Lower lobe of right lung (tissue), 2 donors: ENCODE measurements around the gene FRG2. TPM values are rescaled to one million over a fixed set of nuclear protein-coding genes. Genes with fewer than 3 reads are reported as not detected.
"Not testable (repeated sequence)": the region's sequence is repeated elsewhere in the genome, so short reads cannot be mapped to it uniquely, and the experiment has no call there.

ENCODE experiments used
- ATAC-seq, 2 donors: fragments of 200-7000 bp; cut with Tn5 transposase; one replicate each; pipeline ENCODE4 v1.9.1; 2020 to 2022; ENCODE audit warnings: mild to moderate bottlenecking in 2 of 2, moderate library complexity in 2 of 2
- DNase-seq: peaks from one replicate; pipeline ENCODE4 v3.0.0-alpha.2; 2020
- H3K27ac ChIP-seq: fragments of 200-600 bp; one replicate; pipeline ENCODE4 v1.8.0; 2022
- H3K27me3 ChIP-seq: fragments of 200-600 bp; one replicate; pipeline ENCODE4 v1.8.0; 2022; ENCODE audit warnings: low read depth
- H3K36me3 ChIP-seq: fragments of 200-600 bp; one replicate; pipeline ENCODE4 v1.8.0; 2022; ENCODE audit warnings: mild to moderate bottlenecking
- H3K4me1 ChIP-seq: fragments of 200-600 bp; one replicate; pipeline ENCODE4 v1.8.0; 2022
- H3K4me3 ChIP-seq: fragments of 200-600 bp; one replicate; pipeline ENCODE4 v1.8.0; 2022; ENCODE audit warnings: mild to moderate bottlenecking
- H3K9me3 ChIP-seq: fragments of 200-600 bp; one replicate; pipeline ENCODE4 v1.8.0; 2022
- intact Hi-C: fragments of 100-400 bp; cut with DNase I; formaldehyde crosslinking; loops from one replicate; pipeline ENCODE4 v1.11.0; 2022
- total RNA-seq: library from RNA; stranded (reverse); fragmentation: NEBNext Ultra II Directional; extraction: Animal tissue kit (Norgen Biotek cat#: 25700); gene quantifications from one replicate; pipeline ENCODE4 v1.2.1, GENCODE V29; 2021
- TF ChIP-seq, protein P1 (sequence below): fragments of 200-600 bp; IDR thresholded peaks from one replicate; pipeline ENCODE4 v1.8.0; 2022; ENCODE audit warnings: antibody characterized with exemption, mild to moderate bottlenecking
- donor health status: DM: no; HTN: yes; CAD: no; lungs with severe emphysema.

The FRG2 gene
- total RNA-seq, 1 donor from 2014 or later: not detected

DNA sequence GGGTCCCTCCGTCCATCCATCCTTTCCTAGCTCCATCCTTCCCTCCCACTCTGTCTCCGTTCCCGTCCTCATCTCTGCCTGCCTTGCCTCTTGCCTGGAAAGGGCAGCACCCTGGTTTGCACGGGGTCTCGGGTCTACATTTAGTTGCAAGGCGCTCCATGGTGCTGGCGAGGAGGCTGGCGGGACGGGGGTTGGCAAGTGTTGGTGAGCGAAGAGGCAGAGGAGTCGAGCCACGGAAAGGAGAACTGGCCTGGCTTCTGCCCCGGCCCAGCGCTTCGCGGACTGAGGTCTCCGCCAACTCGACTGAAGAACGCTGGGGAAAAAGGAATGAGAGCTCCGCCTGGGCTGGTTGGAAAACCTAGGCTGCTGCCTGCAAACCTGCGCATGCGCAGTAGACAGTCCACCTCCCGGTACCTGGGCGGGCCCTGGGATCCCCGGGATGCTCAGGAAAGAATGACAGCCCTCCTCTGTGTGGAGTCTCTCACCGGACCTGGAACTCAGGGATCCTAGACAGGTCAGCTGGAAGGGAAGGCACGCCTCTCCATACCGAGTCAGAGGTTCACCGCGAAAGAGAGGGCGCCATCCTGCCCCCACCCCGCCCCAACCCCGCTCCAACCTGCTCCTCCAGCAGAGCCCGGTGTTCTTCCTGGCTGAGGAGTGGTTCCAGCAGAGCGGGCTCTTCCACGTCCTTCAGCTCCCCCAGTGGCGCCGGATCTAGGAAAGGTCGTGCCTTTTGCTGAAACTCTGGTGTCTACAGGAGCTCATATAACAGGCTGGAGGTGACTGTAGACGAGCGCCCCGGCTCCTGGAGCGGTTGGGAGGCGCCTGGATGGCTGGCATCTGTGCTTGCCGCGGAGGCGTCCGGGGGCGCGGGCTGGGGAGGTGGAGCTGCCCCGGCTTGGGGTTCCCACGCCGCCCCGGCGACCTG, 6.0 kb downstream of the FRG2 start:
- peak overlapping the region; percentile 17 for H3K4me3 ChIP-seq

GRCh38 chr4:190019859-190020463, 7.1 kb downstream of the FRG2 start:
- H3K4me3 ChIP-seq, H3K36me3 ChIP-seq, intact Hi-C loops, H3K4me1 ChIP-seq, H3K9me3 ChIP-seq, H3K27ac ChIP-seq, DNase-seq, ATAC-seq: not testable (repeated sequence)
- peaks cover 63% of the 10 kb centered on the region for H3K27me3 ChIP-seq

More for the DNA sequence above, 6.0 kb downstream of the FRG2 start:
- ATAC-seq (peak; percentile 42 to 63), DNase-seq (peak; percentile 52)
- intact Hi-C loops: no loop called here
- H3K9me3 ChIP-seq: no peaks in the 10 kb centered on the region
- H3K36me3 ChIP-seq: no peaks in the 10 kb centered on the region
- peaks cover 53% of the 10 kb centered on the region for H3K27me3 ChIP-seq
- no peak overlapping the region for H3K27ac ChIP-seq
- TF ChIP-seq, protein P1, sequence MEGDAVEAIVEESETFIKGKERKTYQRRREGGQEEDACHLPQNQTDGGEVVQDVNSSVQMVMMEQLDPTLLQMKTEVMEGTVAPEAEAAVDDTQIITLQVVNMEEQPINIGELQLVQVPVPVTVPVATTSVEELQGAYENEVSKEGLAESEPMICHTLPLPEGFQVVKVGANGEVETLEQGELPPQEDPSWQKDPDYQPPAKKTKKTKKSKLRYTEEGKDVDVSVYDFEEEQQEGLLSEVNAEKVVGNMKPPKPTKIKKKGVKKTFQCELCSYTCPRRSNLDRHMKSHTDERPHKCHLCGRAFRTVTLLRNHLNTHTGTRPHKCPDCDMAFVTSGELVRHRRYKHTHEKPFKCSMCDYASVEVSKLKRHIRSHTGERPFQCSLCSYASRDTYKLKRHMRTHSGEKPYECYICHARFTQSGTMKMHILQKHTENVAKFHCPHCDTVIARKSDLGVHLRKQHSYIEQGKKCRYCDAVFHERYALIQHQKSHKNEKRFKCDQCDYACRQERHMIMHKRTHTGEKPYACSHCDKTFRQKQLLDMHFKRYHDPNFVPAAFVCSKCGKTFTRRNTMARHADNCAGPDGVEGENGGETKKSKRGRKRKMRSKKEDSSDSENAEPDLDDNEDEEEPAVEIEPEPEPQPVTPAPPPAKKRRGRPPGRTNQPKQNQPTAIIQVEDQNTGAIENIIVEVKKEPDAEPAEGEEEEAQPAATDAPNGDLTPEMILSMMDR: no peak
- peaks cover 7% of the 10 kb centered on the region for H3K4me1 ChIP-seq

DNA sequence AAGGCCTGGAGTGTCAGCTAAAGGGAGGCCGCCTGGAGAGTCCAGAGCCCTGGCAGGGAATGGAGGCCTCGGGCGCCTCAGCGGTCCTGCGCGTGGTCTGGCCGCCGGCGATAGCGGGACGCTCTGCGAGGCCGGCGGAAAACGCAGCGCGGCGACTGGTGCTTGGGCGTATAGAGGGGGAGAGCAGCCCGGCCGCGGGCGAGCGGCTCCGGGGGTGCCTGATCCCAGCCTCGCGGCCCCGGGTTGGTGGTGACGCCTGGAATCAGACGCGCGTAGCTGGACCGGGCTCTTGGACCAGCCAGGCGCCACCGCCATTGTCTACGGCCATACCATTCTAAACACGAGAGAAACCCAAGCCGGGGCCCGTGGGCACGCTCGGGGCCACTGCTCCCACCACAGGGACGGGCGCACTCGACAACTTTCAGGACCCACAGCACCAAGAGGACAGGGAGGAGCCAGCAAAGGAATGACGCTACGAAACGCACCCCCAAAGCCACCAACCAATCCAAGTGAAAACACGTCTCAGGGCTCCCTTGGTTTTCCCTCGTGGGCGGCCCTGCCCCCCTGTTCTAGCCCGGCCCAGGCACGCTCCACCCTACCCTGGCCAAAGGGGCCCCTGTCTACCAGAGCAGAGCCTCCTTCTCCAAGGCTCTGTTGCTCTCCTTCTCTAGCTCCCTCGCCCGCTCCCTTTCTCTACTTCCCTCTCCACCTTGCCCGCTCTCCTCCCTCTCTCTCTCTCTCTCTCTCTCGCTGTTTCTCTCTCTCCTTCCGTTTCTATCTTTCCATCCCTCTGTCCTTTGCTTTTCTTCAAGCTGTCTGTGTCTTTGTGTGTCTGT, 7.8 kb downstream of the FRG2 start:
- ATAC-seq: no peak
- intact Hi-C loops: no loop called here
- DNase-seq: no peak
- Histone ChIP-seq H3K36me3 (no peaks in the 10 kb centered on the region), H3K4me3 (no peak overlapping the region), H3K27me3 (peaks cover 67% of the 10 kb centered on the region), H3K9me3 (no peaks in the 10 kb centered on the region), H3K27ac (no peak overlapping the region), H3K4me1 (peaks cover 13% of the 10 kb centered on the region)
- TF ChIP-seq, protein P1: no peak

DNA sequence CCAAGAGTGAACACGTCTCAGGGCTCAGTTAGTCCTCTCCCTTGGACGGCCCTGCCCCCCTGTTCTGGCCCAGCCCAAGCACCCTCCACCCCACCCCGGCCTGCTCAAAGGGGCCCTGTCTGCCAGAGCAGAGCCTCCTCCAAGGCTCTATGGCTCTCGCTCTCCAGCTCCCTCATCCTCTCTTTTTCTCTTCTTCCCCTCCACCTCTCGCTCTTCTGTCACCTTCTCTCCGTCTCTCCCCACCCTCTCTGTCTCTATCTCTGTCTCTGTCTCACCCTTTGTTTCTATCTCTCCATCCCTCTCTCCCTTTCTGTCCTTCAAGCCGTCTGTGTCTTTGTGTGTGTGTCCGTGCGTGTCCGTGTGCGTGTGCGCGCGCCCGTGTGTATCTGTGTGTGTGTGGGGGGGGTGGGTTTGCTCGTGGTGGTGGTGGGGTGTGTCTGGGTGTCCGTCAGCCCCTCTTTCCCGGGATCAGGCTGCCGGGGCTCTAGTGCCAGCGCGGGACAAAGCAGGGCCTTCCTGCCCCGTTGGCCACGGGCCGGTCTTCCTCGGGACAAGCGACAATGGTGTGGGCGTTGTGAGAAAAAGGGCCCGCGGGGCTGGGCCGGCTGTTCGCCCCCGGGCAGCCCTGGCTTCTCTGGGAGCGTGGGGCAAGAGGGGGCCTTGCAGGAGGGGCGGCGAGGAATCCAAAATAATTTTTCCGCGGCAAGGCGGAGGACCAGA, 8.7 kb downstream of the FRG2 start:
- Histone ChIP-seq H3K9me3 (no peaks in the 10 kb centered on the region), H3K27me3 (peaks cover 68% of the 10 kb centered on the region), H3K36me3 (no peaks in the 10 kb centered on the region), H3K4me1 (peaks cover 13% of the 10 kb centered on the region), H3K4me3 (no peak overlapping the region), H3K27ac (no peak overlapping the region)
- intact Hi-C loops: no loop called here
- TF ChIP-seq, protein P1: no peak
- ATAC-seq: no peak
- no peak for DNase-seq

DNA sequence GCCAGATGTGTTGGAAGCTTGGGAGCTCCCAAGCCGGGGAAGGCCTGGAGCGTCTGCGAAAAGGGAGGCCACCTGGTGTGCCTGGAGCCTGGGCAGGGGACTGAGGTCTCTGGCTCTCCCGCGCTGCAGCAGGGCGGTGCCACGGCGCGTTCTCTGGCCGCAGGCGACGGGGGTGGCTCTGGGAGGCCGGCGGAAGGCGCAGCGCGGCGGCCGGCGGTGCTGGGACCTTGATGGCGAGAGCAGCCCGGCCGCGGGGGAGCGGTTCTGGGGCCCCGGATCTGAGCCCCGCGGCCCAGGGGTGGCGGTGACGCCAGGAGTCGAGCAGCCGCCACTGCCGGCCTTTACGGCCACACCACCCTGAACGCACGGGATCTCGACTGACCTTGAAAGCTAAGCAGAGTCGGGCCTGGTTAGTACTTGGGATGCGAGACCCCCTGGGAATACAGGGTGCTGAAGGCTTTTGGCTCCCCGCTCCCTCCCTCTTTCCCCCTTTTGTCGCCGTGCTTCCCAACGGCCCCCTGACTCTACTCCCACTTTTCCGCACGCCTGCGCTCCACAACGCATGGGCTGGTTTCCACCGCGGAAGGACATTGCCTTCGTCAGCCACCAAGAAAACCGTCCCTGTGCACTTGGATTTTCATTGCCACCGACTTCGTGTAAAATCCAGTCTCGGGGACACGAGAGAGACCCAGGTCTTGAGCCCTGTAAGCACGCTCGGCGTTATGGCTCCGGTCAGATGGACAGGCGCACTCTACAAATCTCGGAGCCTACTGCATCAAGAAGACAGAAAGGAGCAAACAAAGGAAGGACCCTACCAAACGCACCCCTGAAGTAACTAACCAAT, 9.5 kb downstream of the FRG2 start:
- H3K4me3 ChIP-seq: no peak overlapping the region
- H3K27me3 ChIP-seq: peaks cover 72% of the 10 kb centered on the region
- H3K36me3 ChIP-seq: no peaks in the 10 kb centered on the region
- TF ChIP-seq, protein P1: no peak
- ATAC-seq: no peak
- no peak overlapping the region for H3K27ac ChIP-seq
- DNase-seq: no peak
- H3K4me1 ChIP-seq: peaks cover 13% of the 10 kb centered on the region
- no peaks in the 10 kb centered on the region for H3K9me3 ChIP-seq
- intact Hi-C loops: no loop called here
